Measurements from ENCODE around the gene ACRBP. TPM values are rescaled to one million over a fixed set of nuclear protein-coding genes. Genes with fewer than 3 reads are reported as not detected.
A peak's percentile ranks its signal among the peaks of the same experiment; 100 is the strongest.

The ACRBP gene
- total and polyA plus RNA-seq, 3 experiments from 2014 or later, result 1.8 to 2.0 TPM; not detected in 1

DNA sequence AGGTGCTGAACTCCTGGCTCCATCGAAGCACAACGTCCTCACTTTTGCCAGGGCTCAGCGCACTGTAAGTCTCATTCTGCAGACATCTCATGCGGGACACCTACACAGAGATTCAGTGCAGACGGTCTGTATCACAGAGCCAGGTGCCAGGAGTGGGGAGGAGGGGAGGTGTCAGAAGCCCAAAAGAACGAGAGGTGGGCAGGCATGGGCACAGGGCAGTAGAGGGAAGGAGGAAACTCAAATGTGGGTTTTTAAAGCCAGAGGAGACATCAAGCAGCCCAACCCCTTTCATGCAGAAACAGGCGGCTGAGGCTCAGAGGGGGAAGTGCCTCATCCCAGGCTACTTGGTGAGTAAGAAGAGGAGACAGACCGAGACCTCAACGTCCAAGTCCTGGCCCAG lies 8.9 kb downstream of the ACRBP start:
- H3K27me3 Mint-ChIP-seq, result no peaks in the 10 kb centered on the region
- H3K27ac Mint-ChIP-seq, result peak overlapping the region in 1 of 8 donors; percentile 28
- no peak overlapping the region for H3K4me3 Mint-ChIP-seq
- ChIA-PET CTCF (no interaction called here), POLR2A (no interaction called here)
- no peaks in the 10 kb centered on the region for H3K36me3 ChIP-seq (ENCODE audit: insufficient read depth, low read length)
- DNase-seq, result no peak
- H3K4me3 ChIP-seq (ENCODE audit: low read length), result no peak overlapping the region
- H3K36me3 Mint-ChIP-seq, result peaks cover 4% of the 10 kb centered on the region in 3 donors
- no peaks in the 10 kb centered on the region for H3K9me3 ChIP-seq (ENCODE audit: low read length)
- peaks cover 8% of the 10 kb centered on the region for H3K4me1 ChIP-seq (ENCODE audit: insufficient read depth, low read length)
- peak overlapping the region; percentile 54 for H3K27ac ChIP-seq (ENCODE audit: low read depth, low read length)
- H3K27me3 ChIP-seq (ENCODE audit: insufficient read depth, low read length, poor library complexity, severe bottlenecking), result no peaks in the 10 kb centered on the region
- H3K4me1 Mint-ChIP-seq, result peaks cover 26 to 31% (median 28%) of the 10 kb centered on the region in 3 donors
- H3K9me3 Mint-ChIP-seq, result peaks cover 0 to 2% (median 0%) of the 10 kb centered on the region in 5 donors

DNA sequence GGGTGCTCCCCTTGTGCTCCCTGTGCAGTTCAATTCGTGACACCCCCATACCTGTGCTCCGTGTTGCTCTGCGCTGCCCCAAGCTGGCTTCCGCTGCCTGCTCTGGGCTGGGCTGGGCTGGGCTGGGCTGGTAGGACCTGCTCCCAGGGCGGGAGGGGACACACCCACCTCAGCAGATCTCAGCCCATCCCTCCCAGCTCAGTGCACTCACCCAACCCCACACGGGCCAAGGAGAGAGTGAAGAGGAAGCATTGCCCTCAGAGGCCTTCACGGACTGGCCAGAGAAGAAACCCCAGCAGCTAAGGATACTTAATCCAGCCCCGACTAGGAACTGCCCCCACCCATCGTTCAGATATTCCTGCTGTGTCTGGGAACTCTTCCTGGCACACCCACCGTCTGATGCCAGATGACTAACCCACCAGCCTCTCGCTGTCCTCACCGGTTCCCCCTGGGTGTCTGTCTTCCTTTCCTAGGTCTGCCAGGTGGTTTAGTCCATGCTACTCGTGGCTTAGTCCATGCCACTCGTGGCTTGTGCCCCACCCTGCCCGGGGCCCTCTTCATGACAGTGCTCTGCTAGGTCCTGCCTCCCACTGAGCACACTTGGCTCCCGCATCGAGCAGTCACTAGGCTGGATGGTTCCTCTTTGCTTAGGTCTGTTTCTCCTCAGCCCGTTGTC lies 11.2 kb downstream of the ACRBP start, which contains the start of gene LPAR5:
Gene LPAR5 (minus strand): TSS at position 104 of the 676 bp plus-strand sequence. CDS start 14,711 bp downstream, outside the sequence.
- H3K9me3 Mint-ChIP-seq, result no peaks in the 10 kb centered on the region
- peak within 1 kb of the TSS; percentile 79 to 93 (median 88) for H3K4me3 Mint-ChIP-seq
- ChIA-PET CTCF (interaction anchor here (0.8 to 1.9 kb wide), 9 partner anchors 8 to 309 kb away, joined by 3 to 5 read pairs (median 4); partner anchors contain the start of gene ZNF384), POLR2A (interaction anchor here (1.0 to 3.1 kb wide), 6 partner anchors 8 to 53 kb away, joined by 3 to 18 read pairs (median 7); partner anchors contain the start of gene ZNF384)
- peak within 1 kb of the TSS; percentile 67 for H3K27ac ChIP-seq (ENCODE audit: low read depth, low read length)
- H3K27ac Mint-ChIP-seq, result peak within 1 kb of the TSS; percentile 91 to 96 (median 94)
- peaks cover 0 to 8% (median 0%) of the 10 kb centered on the region in 3 donors for H3K36me3 Mint-ChIP-seq
- H3K36me3 ChIP-seq (ENCODE audit: insufficient read depth, low read length), result no peaks in the 10 kb centered on the region
- peaks cover 32% of the 10 kb centered on the region for H3K4me1 ChIP-seq (ENCODE audit: insufficient read depth, low read length)
- peak within 1 kb of the TSS; percentile 42 for H3K4me3 ChIP-seq (ENCODE audit: low read length)
- peak in 4 of 5 donors; percentile 31 to 66 (median 34) for DNase-seq
- H3K27me3 ChIP-seq (ENCODE audit: insufficient read depth, low read length, poor library complexity, severe bottlenecking), result no peaks in the 10 kb centered on the region
- no peaks in the 10 kb centered on the region for H3K27me3 Mint-ChIP-seq
- H3K4me1 Mint-ChIP-seq, result peaks cover 49 to 54% (median 50%) of the 10 kb centered on the region in 3 donors
- H3K9me3 ChIP-seq (ENCODE audit: low read length), result no peaks in the 10 kb centered on the region

DNA sequence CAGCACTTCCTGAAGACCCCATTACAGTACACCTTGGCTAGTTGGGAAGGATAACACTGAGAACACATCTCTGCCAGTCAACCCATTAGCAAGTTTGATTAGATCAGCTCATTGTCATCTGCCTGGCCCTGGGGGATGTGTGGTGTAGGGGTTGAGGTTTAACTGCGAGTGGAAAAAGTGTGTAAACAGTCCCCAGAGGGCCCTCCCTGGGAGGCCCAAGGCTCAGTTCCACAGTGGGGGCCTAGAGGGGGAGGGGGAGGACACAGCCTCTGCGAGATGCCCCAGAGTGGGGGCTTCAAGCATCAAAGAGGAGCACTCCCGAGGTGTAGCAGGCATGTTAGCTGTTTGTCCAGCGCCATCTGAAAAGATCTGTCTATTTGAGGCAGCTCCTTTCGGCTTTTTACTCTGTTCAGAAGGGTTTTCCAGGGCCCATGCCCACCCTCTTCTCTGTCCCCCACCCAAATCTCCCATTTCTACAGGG lies 11.8 kb downstream of the ACRBP start:
- H3K36me3 ChIP-seq (ENCODE audit: insufficient read depth, low read length), result no peaks in the 10 kb centered on the region
- H3K9me3 ChIP-seq (ENCODE audit: low read length), result no peaks in the 10 kb centered on the region
- H3K27me3 Mint-ChIP-seq, result no peaks in the 10 kb centered on the region
- CTCF ChIA-PET, result interaction anchor here (0.8 to 1.9 kb wide), 10 partner anchors 9 to 309 kb away, joined by 3 to 5 read pairs (median 4); partner anchors contain the start of gene ZNF384
- H3K27me3 ChIP-seq (ENCODE audit: insufficient read depth, low read length, poor library complexity, severe bottlenecking), result no peaks in the 10 kb centered on the region
- peaks cover 54 to 60% (median 56%) of the 10 kb centered on the region in 3 donors for H3K4me1 Mint-ChIP-seq
- peaks cover 37% of the 10 kb centered on the region for H3K4me1 ChIP-seq (ENCODE audit: insufficient read depth, low read length)
- POLR2A ChIA-PET, result interaction anchor here (1.0 to 3.1 kb wide), 7 partner anchors 9 to 140 kb away, joined by 3 to 18 read pairs (median 7); partner anchors contain the start of gene ZNF384
- H3K36me3 Mint-ChIP-seq, result peaks cover 0 to 11% (median 0%) of the 10 kb centered on the region in 3 donors
- peak overlapping the region; percentile 79 to 93 (median 88) for H3K4me3 Mint-ChIP-seq
- H3K27ac Mint-ChIP-seq, result peak overlapping the region; percentile 91 to 96 (median 94)
- H3K9me3 Mint-ChIP-seq, result no peaks in the 10 kb centered on the region
- H3K27ac ChIP-seq (ENCODE audit: low read depth, low read length), result peak overlapping the region; percentile 67
- peak overlapping the region; percentile 42 for H3K4me3 ChIP-seq (ENCODE audit: low read length)
- peak; percentile 25 to 86 (median 37) for DNase-seq

DNA sequence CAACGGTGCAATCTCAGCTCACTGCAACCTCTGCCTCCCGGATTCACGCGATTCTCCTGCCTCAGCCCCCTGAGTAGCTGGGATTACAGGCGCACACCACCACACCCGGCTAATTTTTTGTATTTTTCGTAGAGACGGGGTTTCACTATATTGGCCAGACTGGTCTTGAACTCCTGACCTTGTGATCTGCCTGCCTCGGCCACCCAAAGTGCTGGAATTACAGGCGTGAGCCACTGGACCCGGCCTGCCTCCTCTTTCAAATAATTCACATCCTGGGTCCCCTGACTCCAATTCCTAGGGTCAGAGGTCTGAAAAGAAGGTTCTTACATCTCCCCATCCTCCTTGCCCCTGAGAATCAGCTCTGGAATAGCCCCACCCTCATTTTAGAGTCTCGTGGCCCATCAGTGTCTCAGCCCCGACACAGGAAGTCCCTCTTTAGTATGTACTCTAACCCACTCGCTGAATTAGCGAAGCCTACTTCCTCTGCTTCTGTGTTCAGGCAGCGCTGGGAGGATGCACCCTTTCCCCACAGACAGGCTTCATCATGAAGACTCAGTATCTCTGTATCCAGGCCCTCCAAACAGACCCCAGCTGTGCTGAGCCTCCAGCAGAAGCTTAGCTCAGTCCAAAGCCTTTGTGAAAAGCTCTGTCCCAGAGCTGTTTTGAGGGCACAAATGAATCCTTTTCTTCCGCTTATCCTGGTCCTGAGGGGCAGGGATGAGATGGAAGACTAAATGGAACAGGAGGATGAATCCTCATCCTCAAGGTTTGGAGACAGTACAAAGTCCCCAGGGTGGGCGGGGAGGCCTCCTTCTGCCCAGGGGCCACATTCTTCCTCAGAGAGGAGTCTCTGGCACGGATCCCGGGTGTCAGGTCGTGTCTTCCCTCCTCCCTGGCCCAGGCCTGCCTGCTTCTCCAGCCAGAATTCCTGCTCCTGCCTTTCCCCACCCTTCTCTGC lies 14.9 kb downstream of the ACRBP start:
- Mint-ChIP-seq H3K27ac (peak overlapping the region; percentile 92 to 100 (median 98)), H3K27me3 (no peaks in the 10 kb centered on the region), H3K9me3 (no peaks in the 10 kb centered on the region), H3K4me1 (peaks cover 64 to 74% (median 66%) of the 10 kb centered on the region in 3 donors), H3K36me3 (peaks cover 0 to 12% (median 0%) of the 10 kb centered on the region in 3 donors), H3K4me3 (peak overlapping the region; percentile 82 to 95 (median 92))
- ChIA-PET POLR2A (interaction anchor here (1.2 to 2.1 kb wide), 3 partner anchors 19 to 142 kb away, joined by 3 to 15 read pairs (median 10); partner anchors contain the start of gene ZNF384), CTCF (interaction anchor here (1.1 to 3.1 kb wide), 4 partner anchors 11 to 120 kb away, joined by 3 to 9 read pairs (median 4); partner anchors contain the start of gene MLF2)
- peak overlapping the region; percentile 67 for H3K4me3 ChIP-seq (ENCODE audit: low read length)
- H3K27ac ChIP-seq (ENCODE audit: low read depth, low read length), result peak overlapping the region; percentile 60
- H3K4me1 ChIP-seq (ENCODE audit: insufficient read depth, low read length), result peaks cover 48% of the 10 kb centered on the region
- no peaks in the 10 kb centered on the region for H3K36me3 ChIP-seq (ENCODE audit: insufficient read depth, low read length)
- peak; percentile 30 to 69 (median 56) for DNase-seq
- no peaks in the 10 kb centered on the region for H3K9me3 ChIP-seq (ENCODE audit: low read length)
- H3K27me3 ChIP-seq (ENCODE audit: insufficient read depth, low read length, poor library complexity, severe bottlenecking), result no peaks in the 10 kb centered on the region

DNA sequence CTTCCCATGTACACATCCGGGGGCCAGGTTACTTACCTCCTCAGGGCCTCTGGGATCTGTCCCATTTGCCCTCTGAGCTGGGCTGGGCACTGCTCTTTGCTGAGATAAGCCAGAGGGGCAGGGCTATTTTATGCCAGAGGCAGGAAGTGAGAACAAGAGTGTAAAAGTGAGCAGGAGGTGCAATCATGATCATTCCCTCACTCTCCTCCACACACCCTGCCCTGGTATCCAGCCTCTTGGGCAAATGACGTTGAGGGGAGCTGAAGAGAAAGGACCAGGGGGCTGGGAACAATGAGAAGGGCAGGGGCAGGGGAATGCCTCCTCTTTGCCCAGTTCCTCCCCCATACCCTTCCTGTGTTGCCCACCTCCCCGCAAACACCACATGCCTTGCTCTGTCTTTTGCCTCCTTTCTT lies 15.7 kb downstream of the ACRBP start:
- Mint-ChIP-seq H3K4me3 (peak overlapping the region; percentile 82 to 95 (median 92)), H3K4me1 (peaks cover 67 to 79% (median 71%) of the 10 kb centered on the region in 3 donors), H3K27me3 (no peaks in the 10 kb centered on the region), H3K27ac (peak overlapping the region; percentile 92 to 100 (median 98)), H3K9me3 (no peaks in the 10 kb centered on the region), H3K36me3 (peaks cover 0 to 14% (median 0%) of the 10 kb centered on the region in 3 donors)
- H3K27ac ChIP-seq (ENCODE audit: low read depth, low read length), result peak overlapping the region; percentile 60
- peak overlapping the region; percentile 67 for H3K4me3 ChIP-seq (ENCODE audit: low read length)
- H3K36me3 ChIP-seq (ENCODE audit: insufficient read depth, low read length), result no peaks in the 10 kb centered on the region
- H3K27me3 ChIP-seq (ENCODE audit: insufficient read depth, low read length, poor library complexity, severe bottlenecking), result no peaks in the 10 kb centered on the region
- peaks cover 55% of the 10 kb centered on the region for H3K4me1 ChIP-seq (ENCODE audit: insufficient read depth, low read length)
- CTCF ChIA-PET, result interaction anchor here (1.1 to 3.1 kb wide), 2 partner anchors 10 to 13 kb away, joined by 4 to 9 read pairs; no protein-coding TSS in a partner anchor
- H3K9me3 ChIP-seq (ENCODE audit: low read length), result no peaks in the 10 kb centered on the region
- POLR2A ChIA-PET, result interaction anchor here (0.7 to 2.1 kb wide), 4 partner anchors 19 to 142 kb away, joined by 3 to 15 read pairs (median 6); partner anchors contain the start of genes COPS7A and ZNF384
- DNase-seq, result peak in 2 of 5 donors; percentile 37 to 54

DNA sequence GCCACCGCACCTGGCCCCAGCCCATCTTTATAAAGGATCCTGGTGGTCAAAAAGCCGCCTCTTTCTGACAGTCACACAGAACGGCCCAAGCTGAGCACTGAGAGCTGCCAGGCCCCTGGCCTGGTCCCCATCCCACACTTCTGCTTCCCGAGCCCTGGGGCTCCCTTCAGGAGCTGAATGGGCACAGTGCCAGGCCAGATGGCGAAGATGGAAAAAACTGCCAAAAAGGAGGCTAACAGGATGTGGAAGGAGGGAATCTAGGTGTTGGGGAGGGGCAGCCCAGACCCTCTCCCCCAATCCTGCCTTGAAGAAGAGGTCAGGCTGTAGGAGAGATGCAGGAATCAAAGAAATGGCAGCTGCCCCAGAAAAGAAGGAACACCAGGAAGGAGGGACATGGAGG lies 16.5 kb downstream of the ACRBP start:
- Mint-ChIP-seq H3K36me3 (peaks cover 0 to 18% (median 0%) of the 10 kb centered on the region in 3 donors), H3K9me3 (no peaks in the 10 kb centered on the region), H3K4me1 (peaks cover 63 to 76% (median 68%) of the 10 kb centered on the region in 3 donors), H3K27me3 (no peaks in the 10 kb centered on the region), H3K27ac (peak overlapping the region; percentile 92 to 100 (median 98)), H3K4me3 (peak overlapping the region; percentile 82 to 95 (median 92))
- peaks cover 59% of the 10 kb centered on the region for H3K4me1 ChIP-seq (ENCODE audit: insufficient read depth, low read length)
- H3K27me3 ChIP-seq (ENCODE audit: insufficient read depth, low read length, poor library complexity, severe bottlenecking), result no peaks in the 10 kb centered on the region
- H3K36me3 ChIP-seq (ENCODE audit: insufficient read depth, low read length), result no peaks in the 10 kb centered on the region
- CTCF ChIA-PET, result interaction anchor here (1.4 to 3.1 kb wide), 2 partner anchors 9 to 123 kb away, joined by 3 to 9 read pairs; no protein-coding TSS in a partner anchor
- POLR2A ChIA-PET, result interaction anchor here (0.7 to 2.1 kb wide), 4 partner anchors 18 to 93 kb away, joined by 3 to 15 read pairs (median 6); partner anchors contain the start of genes COPS7A and ZNF384
- H3K4me3 ChIP-seq (ENCODE audit: low read length), result peak overlapping the region; percentile 67
- no peaks in the 10 kb centered on the region for H3K9me3 ChIP-seq (ENCODE audit: low read length)
- DNase-seq, result no peak
- peak overlapping the region; percentile 24 for H3K27ac ChIP-seq (ENCODE audit: low read depth, low read length)

DNA sequence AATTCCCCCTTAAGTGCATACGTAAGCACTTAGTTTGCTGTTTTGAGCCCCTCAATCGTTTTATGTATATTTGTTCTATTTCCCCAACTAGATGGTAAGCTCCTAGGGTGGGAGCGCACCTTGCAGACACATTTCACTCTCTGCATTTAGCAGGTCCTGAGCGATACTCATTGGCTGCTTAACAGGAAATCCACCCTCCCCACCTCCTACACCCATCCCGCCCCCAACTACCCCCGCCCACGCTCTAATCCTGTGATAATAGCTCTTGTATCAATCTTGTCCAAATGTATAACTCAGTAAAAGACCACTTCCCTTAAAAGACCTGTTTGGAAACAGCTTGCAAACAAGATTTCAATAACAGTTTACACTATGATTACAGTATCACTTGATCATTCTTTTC lies 19.6 kb downstream of the ACRBP start:
- POLR2A ChIA-PET, result interaction anchor here (0.6 to 1.4 kb wide), 2 partner anchors 8 to 30 kb away, joined by 3 read pairs; partner anchors contain the start of gene LPAR5

More for the DNA sequence above, 19.6 kb downstream of the ACRBP start:
- Histone ChIP-seq H3K4me1 (ENCODE audit: insufficient read depth, low read length) (peaks cover 43% of the 10 kb centered on the region), H3K4me3 (ENCODE audit: low read length) (peak overlapping the region; percentile 71), H3K27ac (ENCODE audit: low read depth, low read length) (peak overlapping the region; percentile 31), H3K36me3 (ENCODE audit: insufficient read depth, low read length) (no peaks in the 10 kb centered on the region), H3K27me3 (ENCODE audit: insufficient read depth, low read length, poor library complexity, severe bottlenecking) (no peaks in the 10 kb centered on the region), H3K9me3 (ENCODE audit: low read length) (no peaks in the 10 kb centered on the region)
- H3K27me3 Mint-ChIP-seq, result no peaks in the 10 kb centered on the region
- CTCF ChIA-PET, result interaction anchor here (0.8 to 1.8 kb wide), 6 partner anchors 9 to 198 kb away, joined by 3 to 9 read pairs (median 4); partner anchors contain the start of gene MLF2
- peaks cover 39 to 60% (median 51%) of the 10 kb centered on the region in 3 donors for H3K4me1 Mint-ChIP-seq
- no peaks in the 10 kb centered on the region for H3K9me3 Mint-ChIP-seq
- H3K36me3 Mint-ChIP-seq, result peaks cover 0 to 30% (median 0%) of the 10 kb centered on the region in 3 donors
- peak overlapping the region; percentile 54 to 96 (median 90) for H3K27ac Mint-ChIP-seq
- DNase-seq, result peak in 4 of 5 donors; percentile 41 to 69 (median 60)
- H3K4me3 Mint-ChIP-seq, result peak overlapping the region; percentile 79 to 91 (median 85)
